K562 (cell line): ENCODE results near the gene WFDC2. TPM values are rescaled to one million over a fixed set of nuclear protein-coding genes. Genes with fewer than 3 reads are reported as not detected.

ENCODE experiments used
- BRCA1 ChIP-seq, 2 experiments: fragments of 450-650 bp in 1 of 2; sonication (generic) in 1 of 2; formaldehyde crosslinking in 1 of 2; IDR thresholded peaks; 2 replicates each; pipeline versions ENCODE4 v1.5.0 to v1.6.1; 2017 to 2020; ENCODE audit warnings: mild to moderate bottlenecking in 1 of 2, missing genetic modification reagents in 1 of 2
- HDAC1 ChIP-seq, 2 experiments: fragments of 450-650 bp; IDR thresholded peaks; 2 replicates each; pipeline ENCODE4 v1.6.1; 2016 to 2017; ENCODE audit warnings: inconsistent platforms in 1 of 2, mild to moderate bottlenecking in 1 of 2, moderate library complexity in 1 of 2
- MAFK ChIP-seq: IDR thresholded peaks from 2 replicates; pipeline ENCODE4 v1.6.1; 2011; ENCODE audit warnings: low read length, improper control_type of control experiment
- NBN ChIP-seq: fragments of 450-650 bp; IDR thresholded peaks from 2 replicates; pipeline ENCODE4 v1.6.1; 2016; ENCODE audit warnings: low read depth, mild to moderate bottlenecking
- PCBP2 ChIP-seq: fragments of 200-400 bp; formaldehyde crosslinking; IDR thresholded peaks from 2 replicates; pipeline ENCODE4 v1.6.1; 2018; ENCODE audit warnings: low read length, low read depth, mild to moderate bottlenecking, moderate library complexity; ENCODE audit not compliant: poor library complexity, severe bottlenecking
- microRNA-seq: library from miRNA; unstranded; fragments of <30 nt; microRNA quantifications from one replicate; pipeline ENCODE4, GENCODE V29; 2018; ENCODE audit warnings: borderline microRNAs expressed
- polyA plus RNA-seq, 8 experiments: library from polyadenylated mRNA; depleted of rRNA in 4 of 8; stranded (reverse) in 5 of 8; unstranded in 3 of 8; fragments of >200 nt; fragmentation: Nextera tagmentation in 2 of 8; fragmentation: Illumina TruSeq in 1 of 8; extraction: Ambion mirVana in 2 of 8; extraction: Trizol in 1 of 8; gene quantifications; 2 replicates each; pipeline versions ENCODE4 v1.2.1 to v1.2.3, GENCODE V29; 2011 to 2014; ENCODE audit warnings: inconsistent platforms in 1 of 8, missing spikeins in 1 of 8
- small RNA-seq: library from RNA; depleted of rRNA; stranded (forward); fragments of <200 nt; gene quantifications from one replicate; pipeline ENCODE3, GENCODE V24; 2014
- total RNA-seq, 7 experiments: library from RNA; depleted of rRNA in 6 of 7; stranded (reverse); fragments of >200 nt in 6 of 7; fragmentation: Illumina TruSeq in 2 of 7; extraction: Trizol in 2 of 7; gene quantifications; 2 replicates each; pipeline versions ENCODE4 v1.2.1 to v1.2.3, GENCODE V29; 2011 to 2021; ENCODE audit warnings: low replicate concordance in 1 of 7

The WFDC2 gene
- total and polyA plus RNA-seq, 9 of the 15 experiments (the other 6 are each of a cell fraction or from before 2014, with no cell fraction given) = not detected

DNA sequence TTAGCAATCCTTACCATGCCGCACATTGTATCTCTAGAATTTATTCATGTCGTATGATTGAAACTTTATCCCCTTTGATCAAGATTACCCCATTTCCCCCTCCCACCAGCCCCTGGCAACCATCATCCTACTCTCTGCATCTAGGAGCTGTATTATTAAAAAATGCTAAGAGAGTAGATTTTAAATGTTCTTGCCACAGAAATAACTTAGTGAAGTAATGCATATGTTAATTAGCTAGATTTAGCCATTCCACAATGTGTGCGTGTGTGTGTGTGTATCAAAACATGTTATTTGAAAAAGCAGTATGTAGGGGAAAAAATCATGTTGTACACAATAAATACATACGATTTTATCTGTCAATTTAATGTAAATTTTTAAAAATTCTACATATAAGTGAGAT lies 57.7 kb downstream of the WFDC2 start (continued):
- TF ChIP-seq MAFK = no peak
- no peak for TF ChIP-seq BRCA1 (IDR thresholded peaks at IDR 0.05)
- TF ChIP-seq BRCA1 (CRISPR knock-in tag; IDR thresholded peaks at IDR 0.05) = no peak
- TF ChIP-seq HDAC1 (IDR thresholded peaks at IDR 0.05) = no peak
- TF ChIP-seq PCBP2 = no peak
- TF ChIP-seq NBN = no peak

Small RNA genes within 50 kb of the gene (microRNA-seq; reads per million reads assigned to microRNA genes)
- gene MIR6812 = not detected

Small RNA genes within 50 kb of the gene (small RNA-seq; reads per million reads assigned to genes)
- gene MIR6812 = 0.22 reads per million

Other genes with a start within 250 kb of the WFDC2 start
Only the 7 nearest of the 18 such genes appear.
- 11.1 and 17.5 TPM in 2 replicates for gene SYS1, start 106.6 kb upstream of the WFDC2 start, total RNA-seq (2014; rRNA removed)
- gene SYS1, start 106.6 kb upstream of the WFDC2 start, total RNA-seq (2014; rRNA removed; fragmentation: Illumina TruSeq; extraction: Trizol) = 14.3 and 15.3 TPM in 2 replicates
- gene SYS1, start 106.6 kb upstream of the WFDC2 start, total RNA-seq (2015; rRNA removed; fragmentation: Illumina TruSeq; extraction: Trizol) = 16.4 and 17.5 TPM in 2 replicates
- 20.4 and 23.9 TPM in 2 replicates for gene SYS1, start 106.6 kb upstream of the WFDC2 start, total RNA-seq (2021)
- 18.2 and 20.2 TPM in 2 replicates for gene SYS1, start 106.6 kb upstream of the WFDC2 start, polyA plus RNA-seq (2011; rRNA removed)
- 14.6 and 15.7 TPM in 2 replicates for gene SYS1, start 106.6 kb upstream of the WFDC2 start, polyA plus RNA-seq (2014; fragmentation: Illumina TruSeq; extraction: Trizol)
- 10 to 100 TPM; 16.4 to 25.2 TPM for gene SYS1, start 106.6 kb upstream of the WFDC2 start, polyA plus RNA-seq (2014; fragmentation: Nextera tagmentation; extraction: Ambion mirVana)
- 20.4 and 23.1 TPM in 2 replicates for gene SYS1, start 106.6 kb upstream of the WFDC2 start, polyA plus RNA-seq (2014; rRNA removed)
- 0.05 TPM in 1 of 2 replicates, not detected in the other for gene TP53TG5, start 91.4 kb upstream of the WFDC2 start, total RNA-seq (2014; rRNA removed)
- gene TP53TG5, start 91.4 kb upstream of the WFDC2 start, total RNA-seq (2014; rRNA removed; fragmentation: Illumina TruSeq; extraction: Trizol) = 0.04 and 0.22 TPM in 2 replicates
- not detected in 2 replicates for gene TP53TG5, start 91.4 kb upstream of the WFDC2 start, total RNA-seq (2015; rRNA removed; fragmentation: Illumina TruSeq; extraction: Trizol)
- gene TP53TG5, start 91.4 kb upstream of the WFDC2 start, total RNA-seq (2021) = 0.20 TPM in 1 of 2 replicates, not detected in the other
- not detected in 2 replicates for gene TP53TG5, start 91.4 kb upstream of the WFDC2 start, polyA plus RNA-seq (2011; rRNA removed)
- 0.04 TPM in 1 of 2 replicates, not detected in the other for gene TP53TG5, start 91.4 kb upstream of the WFDC2 start, polyA plus RNA-seq (2014; fragmentation: Illumina TruSeq; extraction: Trizol)
- not detected for gene TP53TG5, start 91.4 kb upstream of the WFDC2 start, polyA plus RNA-seq (2014; fragmentation: Nextera tagmentation; extraction: Ambion mirVana)
- gene TP53TG5, start 91.4 kb upstream of the WFDC2 start, polyA plus RNA-seq (2014; rRNA removed) = not detected in 2 replicates
- 12.8 and 17.7 TPM in 2 replicates for gene DBNDD2, start 61.5 kb upstream of the WFDC2 start, total RNA-seq (2014; rRNA removed)
- gene DBNDD2, start 61.5 kb upstream of the WFDC2 start, total RNA-seq (2014; rRNA removed; fragmentation: Illumina TruSeq; extraction: Trizol) = 31.6 and 33.8 TPM in 2 replicates
- 32.4 and 35.8 TPM in 2 replicates for gene DBNDD2, start 61.5 kb upstream of the WFDC2 start, total RNA-seq (2015; rRNA removed; fragmentation: Illumina TruSeq; extraction: Trizol)
- 36.9 and 43.4 TPM in 2 replicates for gene DBNDD2, start 61.5 kb upstream of the WFDC2 start, total RNA-seq (2021)
- 51.6 and 64.0 TPM in 2 replicates for gene DBNDD2, start 61.5 kb upstream of the WFDC2 start, polyA plus RNA-seq (2011; rRNA removed)
- gene DBNDD2, start 61.5 kb upstream of the WFDC2 start, polyA plus RNA-seq (2014; fragmentation: Illumina TruSeq; extraction: Trizol) = 49.7 and 53.9 TPM in 2 replicates
- 10 to 100 TPM; 15.2 to 20.3 TPM for gene DBNDD2, start 61.5 kb upstream of the WFDC2 start, polyA plus RNA-seq (2014; fragmentation: Nextera tagmentation; extraction: Ambion mirVana)
- gene DBNDD2, start 61.5 kb upstream of the WFDC2 start, polyA plus RNA-seq (2014; rRNA removed) = 62.3 and 62.5 TPM in 2 replicates
- gene PIGT, start 53.6 kb upstream of the WFDC2 start, total RNA-seq (2014; rRNA removed) = 46.9 and 75.3 TPM in 2 replicates
- 27.3 and 31.5 TPM in 2 replicates for gene PIGT, start 53.6 kb upstream of the WFDC2 start, total RNA-seq (2014; rRNA removed; fragmentation: Illumina TruSeq; extraction: Trizol)
- 49.2 and 53.0 TPM in 2 replicates for gene PIGT, start 53.6 kb upstream of the WFDC2 start, total RNA-seq (2015; rRNA removed; fragmentation: Illumina TruSeq; extraction: Trizol)
- 75.1 and 79.9 TPM in 2 replicates for gene PIGT, start 53.6 kb upstream of the WFDC2 start, total RNA-seq (2021)
- gene PIGT, start 53.6 kb upstream of the WFDC2 start, polyA plus RNA-seq (2011; rRNA removed) = 14.6 and 42.1 TPM in 2 replicates
- 105 and 108 TPM in 2 replicates for gene PIGT, start 53.6 kb upstream of the WFDC2 start, polyA plus RNA-seq (2014; fragmentation: Illumina TruSeq; extraction: Trizol)
- 10 to 100 TPM; 33.7 to 68.4 TPM for gene PIGT, start 53.6 kb upstream of the WFDC2 start, polyA plus RNA-seq (2014; fragmentation: Nextera tagmentation; extraction: Ambion mirVana)
- gene PIGT, start 53.6 kb upstream of the WFDC2 start, polyA plus RNA-seq (2014; rRNA removed) = 30.9 and 35.4 TPM in 2 replicates
- not detected in 2 replicates for gene SPINT3, start 45.9 kb downstream of the WFDC2 start, total RNA-seq (2014; rRNA removed)
- gene SPINT3, start 45.9 kb downstream of the WFDC2 start, total RNA-seq (2014; rRNA removed; fragmentation: Illumina TruSeq; extraction: Trizol) = not detected in 2 replicates
- gene SPINT3, start 45.9 kb downstream of the WFDC2 start, total RNA-seq (2015; rRNA removed; fragmentation: Illumina TruSeq; extraction: Trizol) = not detected in 2 replicates
- not detected in 2 replicates for gene SPINT3, start 45.9 kb downstream of the WFDC2 start, total RNA-seq (2021)
- not detected in 2 replicates for gene SPINT3, start 45.9 kb downstream of the WFDC2 start, polyA plus RNA-seq (2011; rRNA removed)
- gene SPINT3, start 45.9 kb downstream of the WFDC2 start, polyA plus RNA-seq (2014; fragmentation: Illumina TruSeq; extraction: Trizol) = not detected in 2 replicates
- gene SPINT3, start 45.9 kb downstream of the WFDC2 start, polyA plus RNA-seq (2014; fragmentation: Nextera tagmentation; extraction: Ambion mirVana) = not detected
- gene SPINT3, start 45.9 kb downstream of the WFDC2 start, polyA plus RNA-seq (2014; rRNA removed) = not detected in 2 replicates
- gene WFDC6, start 69.7 kb downstream of the WFDC2 start, total RNA-seq (2014; rRNA removed) = not detected in 2 replicates
- not detected in 2 replicates for gene WFDC6, start 69.7 kb downstream of the WFDC2 start, total RNA-seq (2014; rRNA removed; fragmentation: Illumina TruSeq; extraction: Trizol)
- not detected in 2 replicates for gene WFDC6, start 69.7 kb downstream of the WFDC2 start, total RNA-seq (2015; rRNA removed; fragmentation: Illumina TruSeq; extraction: Trizol)
- not detected in 2 replicates for gene WFDC6, start 69.7 kb downstream of the WFDC2 start, total RNA-seq (2021)
- not detected in 2 replicates for gene WFDC6, start 69.7 kb downstream of the WFDC2 start, polyA plus RNA-seq (2011; rRNA removed)
- not detected in 2 replicates for gene WFDC6, start 69.7 kb downstream of the WFDC2 start, polyA plus RNA-seq (2014; fragmentation: Illumina TruSeq; extraction: Trizol)
- gene WFDC6, start 69.7 kb downstream of the WFDC2 start, polyA plus RNA-seq (2014; fragmentation: Nextera tagmentation; extraction: Ambion mirVana) = not detected
- gene WFDC6, start 69.7 kb downstream of the WFDC2 start, polyA plus RNA-seq (2014; rRNA removed) = not detected in 2 replicates
- not detected in 2 replicates for gene EPPIN, start 77.6 kb downstream of the WFDC2 start, total RNA-seq (2014; rRNA removed)
- gene EPPIN, start 77.6 kb downstream of the WFDC2 start, total RNA-seq (2014; rRNA removed; fragmentation: Illumina TruSeq; extraction: Trizol) = not detected in 2 replicates
- gene EPPIN, start 77.6 kb downstream of the WFDC2 start, total RNA-seq (2015; rRNA removed; fragmentation: Illumina TruSeq; extraction: Trizol) = not detected in 2 replicates
- not detected in 2 replicates for gene EPPIN, start 77.6 kb downstream of the WFDC2 start, total RNA-seq (2021)
- not detected in 2 replicates for gene EPPIN, start 77.6 kb downstream of the WFDC2 start, polyA plus RNA-seq (2011; rRNA removed)
- gene EPPIN, start 77.6 kb downstream of the WFDC2 start, polyA plus RNA-seq (2014; fragmentation: Illumina TruSeq; extraction: Trizol) = not detected in 2 replicates
- not detected for gene EPPIN, start 77.6 kb downstream of the WFDC2 start, polyA plus RNA-seq (2014; fragmentation: Nextera tagmentation; extraction: Ambion mirVana)
- gene EPPIN, start 77.6 kb downstream of the WFDC2 start, polyA plus RNA-seq (2014; rRNA removed) = not detected in 2 replicates